Heart right ventricle (tissue), 16 donors: ENCODE data around the gene ZNF555. TPM values are rescaled to one million over a fixed set of nuclear protein-coding genes. Genes with fewer than 3 reads are reported as not detected.

Experiments used
- ATAC-seq, 8 donors: fragments of 200-7000 bp; cut with Tn5 transposase; one replicate each; pipeline ENCODE4 v1.9.1; 2020; ENCODE audit warnings: mild to moderate bottlenecking in 8 of 8, moderate library complexity in 8 of 8, moderate number of reproducible peaks in 1 of 8
- DNase-seq, 2 donors: peaks; one replicate each; pipeline ENCODE4 v3.0.0-alpha.2; 2020
- H3K27ac ChIP-seq, 10 donors: fragments of 200-600 bp; sonication (generic) in 2 of 10; one replicate each; pipeline versions ENCODE4 v1.5.0 to v1.8.0; 2020 to 2022; ENCODE audit warnings: mild to moderate bottlenecking in 3 of 10
- H3K27me3 ChIP-seq, 7 donors: fragments of 200-600 bp; one replicate each; pipeline ENCODE4 v1.8.0; 2021 to 2022; ENCODE audit warnings: mild to moderate bottlenecking in 2 of 7
- H3K36me3 ChIP-seq, 9 donors: fragments of 200-600 bp; sonication (generic) in 1 of 9; one replicate each; pipeline versions ENCODE4 v1.5.0 to v1.8.0; 2020 to 2022; ENCODE audit warnings: mild to moderate bottlenecking in 2 of 9
- H3K4me1 ChIP-seq, 9 donors: fragments of 200-600 bp; sonication (generic) in 1 of 9; one replicate each; pipeline versions ENCODE4 v1.5.0 to v1.8.0; 2020 to 2022; ENCODE audit warnings: mild to moderate bottlenecking in 4 of 9
- H3K4me3 ChIP-seq, 10 donors: fragments of 200-600 bp; sonication (generic) in 2 of 10; one replicate each; pipeline versions ENCODE4 v1.5.0 to v1.8.0; 2020 to 2022; ENCODE audit warnings: mild to moderate bottlenecking in 7 of 10, moderate library complexity in 2 of 10
- H3K9me3 ChIP-seq, 11 donors: fragments of 200-600 bp in 10 of 11; sonication (generic) in 2 of 11; one replicate each; pipeline versions ENCODE4 v1.5.0 to v1.8.0; 2013 to 2022; ENCODE audit warnings: mild to moderate bottlenecking in 2 of 11, control low read depth in 1 of 11, moderate library complexity in 1 of 11
- CTCF ChIP-seq, 9 donors: fragments of 200-600 bp; sonication (generic) in 2 of 9; IDR thresholded peaks; one replicate each; pipeline versions ENCODE4 v1.5.0 to v1.8.0; 2021 to 2022; ENCODE audit warnings: antibody characterized with exemption in 9 of 9, mild to moderate bottlenecking in 5 of 9, moderate library complexity in 1 of 9
- WGBS, 2 donors: extraction: QIAGEN DNeasy Blood & Tissue Kit; methylation state at CpG; one replicate each; pipeline ENCODE4 v1.1.7; 2013; ENCODE audit warnings: inconsistent platforms in 1 of 2; 5-methylcytosine and 5-hydroxymethylcytosine counted together
- intact Hi-C, 10 donors: fragments of 100-400 bp; cut with DNase I; formaldehyde crosslinking; loops; one replicate each; pipeline versions ENCODE4 v1.11.1 to v1.14.2; 2022
- polyA plus RNA-seq, 2 donors: library from polyadenylated mRNA; stranded (reverse); fragments of 200-250 nt; gene quantifications; one replicate each; pipeline ENCODE4 v1.2.3, GENCODE V29; 2013
- total RNA-seq, 10 donors: library from RNA; stranded (reverse); fragmentation: NEBNext Ultra II Directional in 3 of 10; extraction: Animal tissue kit (Norgen Biotek cat#: 25700) in 3 of 10; gene quantifications; one replicate each; pipeline versions ENCODE4 v1.2.1 to v1.2.4, GENCODE V29; 2021 to 2023
- donor health status: Arrhythmogenic right ventricular cardiomyopathy.
- donor health status: ischemic (EF 13 %, LVEDD 7.1; RV severe dilation, severe dysfunction).
- donor health status: healthy with polysubstance abuse.
- donor health status: DM: no; HTN: yes; CAD: no.
- donor health status: DM: no; HTN: no; CAD: no.
- donor health status: ischemic (EF 25% LVEDD 6.9; RV normal size, moderate dysfunction).
- donor health status: ischemic (EF 25% LVEDD 5.7; RV mildly dilated, moderate dysfunction).
- donor health status: healthy.
- donor health status: DM: yes; HTN: yes; CAD: no.
- donor health status: Ischemic cardiomyopathy.
- donor health status: ischemic (EF 35%, LVEDD 5.7; RV mildly dilated, moderate dysfunction).
- donor health status: nonischemic (EF 11% LVEDD 7.7; RV severe dilation, severe dysfunction).
- donor health status: DM: yes; HTN: yes; CAD: no.
- donor health status: PGD.
- donor health status: ischemic (EF 29% LVEDD 5.4; RV normal size, mild dysfunction).
- donor health status: nonischemic (EF 23%, LVEDD 6.1; RV moderate dilation, normal function).

Gene ZNF555
- total and polyA plus RNA-seq, 12 donors = 2.6 to 11.3 (median 8.2) TPM

DNA sequence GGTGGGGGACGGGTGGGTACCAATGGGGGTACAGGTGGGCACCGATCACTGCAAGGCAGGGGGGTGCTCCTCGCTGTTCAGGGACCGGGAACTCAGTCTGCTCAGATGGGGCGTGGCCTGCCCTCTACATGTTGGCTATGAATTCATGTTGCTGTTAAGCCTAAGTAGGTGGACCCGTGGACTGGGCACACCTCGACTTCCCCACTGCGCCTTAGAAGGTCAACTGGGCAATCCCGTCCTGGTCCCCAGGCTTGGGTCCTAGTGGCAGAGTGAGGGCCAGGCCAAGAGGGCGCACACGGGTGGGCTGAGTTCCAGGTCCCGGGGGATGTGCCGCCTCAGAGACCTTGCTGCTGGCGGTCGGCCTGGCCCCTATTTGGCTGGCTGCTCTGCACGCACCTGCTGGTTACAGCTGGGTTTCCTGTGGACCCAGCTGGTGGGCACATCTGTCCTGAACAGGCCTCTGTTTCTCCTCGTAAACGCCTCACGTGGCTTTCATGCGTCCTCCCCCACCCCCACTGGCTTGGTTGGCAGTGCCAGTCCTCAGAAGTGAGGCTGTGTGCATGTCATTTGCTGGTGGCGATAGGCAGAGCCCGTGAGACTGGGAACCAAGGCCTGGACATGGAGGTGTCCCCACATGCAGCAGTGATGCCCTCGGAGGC lies 35.2 kb upstream of the ZNF555 start:
- Histone ChIP-seq H3K36me3 (peaks cover 0 to 82% (median 21%) of the 10 kb centered on the region in 9 donors), H3K27ac (no peak overlapping the region), H3K27me3 (no peaks in the 10 kb centered on the region), H3K4me3 (no peak overlapping the region), H3K9me3 (no peaks in the 10 kb centered on the region), H3K4me1 (no peaks in the 10 kb centered on the region)
- intact Hi-C loops = no loop called here
- no peak for TF ChIP-seq CTCF (IDR thresholded peaks at IDR 0.05)
- 97 to 98% methylated on average over 23 of the region's 23 CpGs for WGBS, 2 donors
- ATAC-seq = no peak
- no peak for DNase-seq

- no peaks in the 10 kb centered on the region for H3K4me1 ChIP-seq
- intact Hi-C loops = no loop called here
- WGBS, 2 donors = 95 to 96% methylated on average over 31 to 34 of the region's 34 CpGs
- H3K36me3 ChIP-seq = peaks cover 0 to 82% (median 21%) of the 10 kb centered on the region in 9 donors
- H3K27ac ChIP-seq = no peak overlapping the region
- DNase-seq = no peak
- no peaks in the 10 kb centered on the region for H3K9me3 ChIP-seq
- ATAC-seq = no peak
- H3K4me3 ChIP-seq = no peak overlapping the region
- TF ChIP-seq CTCF (IDR thresholded peaks at IDR 0.05) = no peak
- no peaks in the 10 kb centered on the region for H3K27me3 ChIP-seq
These were observed 34.4 kb upstream of the ZNF555 start for GRCh38 chr19:2806736-2807378.

DNA sequence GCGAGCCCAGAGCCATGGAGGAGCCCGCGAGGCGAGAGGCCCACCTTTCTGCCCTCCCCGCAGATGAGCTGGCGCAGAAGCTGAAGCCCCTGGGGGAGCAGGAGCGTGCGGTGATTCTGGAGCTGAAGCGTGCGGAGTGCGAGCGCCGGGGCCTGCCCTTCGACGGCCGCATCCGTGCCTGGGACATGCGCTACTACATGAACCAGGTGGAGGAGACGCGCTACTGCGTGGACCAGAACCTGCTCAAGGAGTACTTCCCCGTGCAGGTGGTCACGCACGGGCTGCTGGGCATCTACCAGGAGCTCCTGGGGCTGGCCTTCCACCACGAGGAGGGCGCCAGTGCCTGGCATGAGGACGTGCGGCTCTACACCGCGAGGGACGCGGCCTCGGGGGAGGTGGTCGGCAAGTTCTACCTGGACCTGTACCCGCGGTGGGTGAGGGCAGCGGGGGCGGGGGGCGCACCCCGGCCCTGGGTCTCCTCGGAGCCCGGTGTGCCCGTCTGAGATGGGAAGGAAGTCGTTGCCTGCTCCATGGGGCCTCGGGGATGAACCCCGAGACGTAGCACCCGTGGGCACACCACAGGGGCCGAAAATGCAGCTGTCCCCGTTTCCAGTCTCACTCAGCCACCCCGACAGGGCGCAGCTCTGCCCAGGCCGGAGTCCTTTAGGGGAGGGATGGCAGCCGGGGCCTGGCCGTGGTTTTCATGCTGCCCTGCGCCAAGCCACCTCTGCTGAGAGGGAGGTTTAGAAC lies 33.7 kb upstream of the ZNF555 start:
- Histone ChIP-seq H3K9me3 (no peaks in the 10 kb centered on the region), H3K4me3 (no peak overlapping the region), H3K4me1 (no peaks in the 10 kb centered on the region), H3K27me3 (no peaks in the 10 kb centered on the region), H3K36me3 (peaks cover 0 to 88% (median 24%) of the 10 kb centered on the region in 9 donors), H3K27ac (no peak overlapping the region)
- ATAC-seq (no peak), DNase-seq (no peak)
- intact Hi-C loops = no loop called here
- TF ChIP-seq CTCF (IDR thresholded peaks at IDR 0.05) = no peak
- 97% methylated on average over 56 of the region's 56 CpGs for WGBS, 2 donors

GRCh38 chr19:2808129-2808941 lies 32.9 kb upstream of the ZNF555 start:
- DNase-seq = no peak
- WGBS, 2 donors = 95 to 96% methylated on average over 41 of the region's 41 CpGs
- H3K36me3 ChIP-seq = peaks cover 0 to 85% (median 26%) of the 10 kb centered on the region in 9 donors
- intact Hi-C loops = no loop called here
- no peak overlapping the region for H3K4me3 ChIP-seq
- no peak for ATAC-seq
- H3K27me3 ChIP-seq = no peaks in the 10 kb centered on the region
- H3K4me1 ChIP-seq = no peaks in the 10 kb centered on the region
- no peak for TF ChIP-seq CTCF (IDR thresholded peaks at IDR 0.05)
- no peak overlapping the region for H3K27ac ChIP-seq
- H3K9me3 ChIP-seq = no peaks in the 10 kb centered on the region
